ENCODE data around the gene FMN1.

Gene FMN1

GRCh38 chr15:32869776-32870175, 324.7 kb downstream of the FMN1 start:
- no peak overlapping the region for H3K27ac ChIP-seq
- TF ChIP-seq ZFX (IDR thresholded peaks at IDR 0.05) (no peak), CTCF (conservative IDR thresholded peaks at IDR 0.05) (no peak)

GRCh38 chr15:32867313-32867626, 327.2 kb downstream of the FMN1 start:
- TF ChIP-seq CTCF (conservative IDR thresholded peaks at IDR 0.05) (no peak), ZFX (IDR thresholded peaks at IDR 0.05) (no peak)
- no peak overlapping the region for H3K27ac ChIP-seq

GRCh38 chr15:32866454-32867312, 327.8 kb downstream of the FMN1 start:
- no peak overlapping the region for H3K27ac ChIP-seq
- TF ChIP-seq ZFX (IDR thresholded peaks at IDR 0.05) (no peak), CTCF (conservative IDR thresholded peaks at IDR 0.05) (no peak)

- TF ChIP-seq CTCF (conservative IDR thresholded peaks at IDR 0.05): no peak
- no peak for TF ChIP-seq ZFX (IDR thresholded peaks at IDR 0.05)
- H3K27ac ChIP-seq: no peak overlapping the region
These were observed 329.7 kb downstream of the FMN1 start for GRCh38 chr15:32864841-32865240.

GRCh38 chr15:32864051-32864450, 330.5 kb downstream of the FMN1 start:
- no peak for TF ChIP-seq CTCF (conservative IDR thresholded peaks at IDR 0.05)
- no peak for TF ChIP-seq ZFX (IDR thresholded peaks at IDR 0.05)
- H3K27ac ChIP-seq: no peak overlapping the region

GRCh38 chr15:32861761-32862160, 332.8 kb downstream of the FMN1 start:
- TF ChIP-seq CTCF (conservative IDR thresholded peaks at IDR 0.05): no peak
- no peak for TF ChIP-seq ZFX (IDR thresholded peaks at IDR 0.05)

GRCh38 chr15:32861174-32861573, 333.3 kb downstream of the FMN1 start:
- no peak overlapping the region for H3K27ac ChIP-seq
- TF ChIP-seq CTCF (conservative IDR thresholded peaks at IDR 0.05) (no peak), ZFX (IDR thresholded peaks at IDR 0.05) (no peak)

More at GRCh38 chr15:32861761-32862160, 332.8 kb downstream of the FMN1 start:
- H3K27ac ChIP-seq: no peak overlapping the region

Measured in C4-2B (cell line).